SW480 (cell line): ENCODE results near the gene CLIC3.

Experiments used
- DNase-seq: peaks from one replicate; pipeline ENCODE4 v3.0.0-alpha.2; 2016; ENCODE audit warnings: low spot score

The CLIC3 gene

DNA sequence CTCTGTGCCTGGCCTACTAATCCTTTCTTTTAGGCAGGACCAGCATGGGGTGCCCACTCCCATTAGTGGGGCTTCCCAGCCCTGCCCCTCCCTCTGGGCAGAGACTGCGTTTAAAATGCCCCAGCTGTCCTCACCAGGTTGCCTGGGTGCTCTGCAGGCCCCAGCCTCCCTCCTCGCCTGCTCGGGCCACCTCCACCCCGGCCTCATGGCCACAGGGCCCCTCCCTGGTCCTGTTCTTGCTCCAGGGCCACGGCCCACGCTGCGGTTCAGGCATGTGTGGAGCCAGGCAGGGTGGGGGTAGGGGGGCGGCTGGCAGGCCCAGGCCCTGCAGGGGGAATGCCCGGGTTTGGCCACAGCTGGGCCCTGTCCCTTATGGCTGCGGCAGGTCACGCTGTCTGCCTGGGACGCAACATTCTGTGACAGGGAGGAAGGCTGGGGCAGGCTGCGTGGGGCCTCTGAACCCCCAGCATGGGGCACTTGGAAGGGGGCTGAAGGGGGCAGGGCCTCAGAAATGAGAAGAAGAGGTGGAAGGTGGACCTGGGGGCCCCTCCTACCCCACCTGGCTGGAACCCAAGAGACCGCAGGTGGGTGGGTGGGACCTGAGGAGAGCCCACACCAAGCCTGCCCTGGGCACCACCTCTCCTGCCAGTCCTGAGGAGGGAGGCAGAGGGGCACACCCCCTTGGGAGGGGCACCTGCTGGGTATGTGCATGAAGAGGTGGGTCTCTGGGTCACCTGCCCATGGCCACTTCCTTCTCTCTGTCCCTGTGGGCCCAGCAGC, 44.6 kb downstream of the CLIC3 start, which contains the start of gene LCN12:
LCN12 (plus strand) TSS at position 733 of the 780 bp plus-strand sequence. CDS start 55 bp downstream, outside the sequence.
- no peak for DNase-seq

DNA sequence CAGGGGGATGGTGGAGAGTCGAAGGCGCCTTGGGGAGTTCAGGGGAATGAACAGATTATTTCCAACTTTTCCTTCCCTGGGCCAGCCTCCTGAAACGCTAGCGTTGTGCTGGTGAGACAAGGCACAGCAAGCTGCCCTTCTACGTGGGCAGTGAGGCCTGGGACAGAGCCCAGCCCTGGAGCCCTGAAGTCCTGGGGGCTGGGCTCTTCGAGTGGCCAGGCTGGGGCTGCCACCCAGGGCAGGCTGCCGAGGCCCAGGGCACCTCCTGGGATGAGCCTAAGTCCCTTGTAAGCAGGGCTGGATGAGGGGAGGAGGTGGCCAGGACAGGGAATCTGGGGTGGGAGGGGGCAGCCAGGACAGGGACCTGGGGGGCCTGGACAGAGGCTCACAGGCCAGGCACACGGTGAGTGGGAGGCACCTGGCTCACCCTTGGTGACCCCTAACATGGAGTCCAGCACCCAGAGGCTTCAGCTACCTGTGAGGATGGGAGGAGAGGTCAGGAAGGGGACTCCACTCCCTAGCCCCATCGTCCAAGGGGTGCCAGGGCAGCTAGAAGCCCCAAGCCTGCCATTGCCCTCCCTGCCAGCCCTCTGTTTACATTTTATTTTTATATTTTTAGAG, 45.6 kb downstream of the CLIC3 start:
- DNase-seq: no peak

DNA sequence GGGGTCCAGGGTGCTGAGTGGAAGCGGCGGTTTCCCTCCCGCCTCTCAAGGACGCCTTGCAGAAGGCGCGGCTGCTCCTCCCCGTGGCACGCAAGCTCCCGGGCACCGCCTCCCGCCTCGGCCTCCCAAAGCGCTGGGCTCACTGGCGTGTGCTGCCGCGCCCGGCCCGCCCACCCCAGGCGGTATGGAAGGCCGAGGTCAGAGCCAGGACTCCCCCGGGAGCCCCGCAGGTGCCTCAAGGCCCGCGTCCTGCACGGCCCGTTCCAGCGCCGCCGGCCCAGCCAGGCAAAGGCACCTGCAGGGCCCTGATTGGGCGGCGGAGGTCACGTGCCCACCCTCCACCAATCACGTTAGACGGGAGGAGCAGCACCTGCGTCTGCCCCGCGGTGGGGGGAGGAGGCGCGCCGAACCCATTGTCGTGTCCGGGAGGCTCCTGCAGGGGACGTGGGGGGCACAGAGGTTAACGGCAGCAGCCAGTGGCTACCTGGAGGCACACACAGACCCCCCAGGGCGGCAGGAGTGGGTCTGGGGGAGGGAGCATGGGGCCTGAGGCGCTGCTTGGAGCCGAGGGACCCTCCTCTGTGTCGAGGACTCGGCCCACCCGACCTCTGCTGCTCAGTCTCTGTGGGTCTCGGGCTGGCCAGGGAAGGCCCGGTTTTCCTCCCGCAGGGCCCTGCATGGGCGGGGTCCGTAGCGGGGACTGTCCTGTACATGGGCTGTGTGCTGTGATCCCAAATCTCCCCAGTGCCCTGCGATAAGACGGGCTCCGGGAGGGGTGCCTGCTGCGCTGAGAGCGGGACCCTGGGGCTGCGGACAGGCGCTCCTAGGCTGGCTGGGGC, 46.3 kb downstream of the CLIC3 start:
- peak; percentile 95 for DNase-seq

- no peak for DNase-seq
These were observed 47.0 kb downstream of the CLIC3 start for GRCh38 chr9:136949239-136949816.

DNA sequence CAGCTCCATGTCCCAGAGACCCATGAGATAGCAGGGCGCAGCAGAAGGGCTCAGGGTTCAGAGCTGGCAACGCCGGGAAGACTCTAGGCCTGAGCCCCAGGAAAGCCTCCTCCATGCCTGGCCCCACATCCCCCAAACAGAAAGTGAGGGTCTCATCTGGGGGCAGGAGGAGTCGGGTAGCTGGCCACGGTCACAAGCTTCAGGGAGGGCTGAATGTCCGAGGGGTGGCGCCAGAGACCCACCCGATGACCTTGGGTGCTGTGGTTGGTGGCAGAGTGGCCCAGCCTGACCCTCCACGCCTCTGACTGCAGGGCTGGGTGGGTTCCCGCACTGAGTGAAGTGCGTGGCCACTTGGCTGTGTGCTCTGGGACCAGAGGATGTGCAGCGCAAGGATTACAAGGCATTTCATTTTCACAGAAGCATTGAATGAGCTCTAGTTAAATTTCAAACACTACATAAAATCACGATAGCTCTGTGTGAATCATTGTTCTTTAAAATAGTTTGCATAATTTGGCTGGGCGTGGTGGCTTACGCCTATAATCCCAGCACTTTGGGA, 48.3 kb downstream of the CLIC3 start:
- peak; percentile 68 for DNase-seq

DNA sequence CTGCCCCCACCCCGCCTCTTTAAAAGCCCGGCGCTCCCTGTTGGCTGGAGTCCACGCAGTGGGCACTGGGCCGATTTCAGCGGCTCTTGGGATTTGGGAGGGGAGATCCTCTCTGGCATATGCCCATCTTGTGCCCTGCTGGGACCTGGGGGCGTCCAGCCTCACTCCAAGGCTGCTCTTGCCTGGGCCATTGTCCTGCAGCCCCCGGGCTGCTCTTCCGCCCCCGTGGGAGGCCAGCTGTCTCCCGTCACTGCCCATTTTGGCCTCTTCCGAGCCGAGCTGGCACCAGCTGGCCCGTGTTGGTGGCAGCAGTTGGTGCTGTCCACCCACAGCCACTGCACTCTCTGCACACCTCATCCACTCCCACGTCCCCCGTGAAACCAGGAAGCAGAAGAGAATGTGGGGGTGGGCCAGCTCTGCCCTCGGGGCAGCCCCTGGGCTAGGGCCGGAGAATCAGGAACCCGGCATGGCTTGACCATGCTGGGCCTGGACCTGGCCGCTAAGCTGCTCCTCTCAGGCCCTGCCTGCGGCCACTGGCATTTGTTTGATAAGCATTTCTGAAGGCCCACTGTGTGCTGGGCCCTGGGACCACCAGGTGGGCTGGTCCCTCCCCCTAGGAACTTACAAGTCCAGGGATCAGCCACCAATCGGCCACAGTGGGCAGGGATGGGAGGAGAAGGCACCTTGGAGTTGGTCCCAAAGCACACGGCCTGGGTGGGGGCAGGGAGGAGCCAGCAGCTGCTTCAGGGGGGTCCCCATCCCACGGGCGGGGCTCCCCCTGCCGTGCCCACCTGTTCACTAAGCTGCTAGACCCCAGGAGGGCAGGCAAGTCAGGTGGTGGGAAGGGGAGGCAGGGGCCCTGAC, 49.1 kb downstream of the CLIC3 start:
- DNase-seq: no peak

- no peak for DNase-seq
These were observed 49.9 kb downstream of the CLIC3 start for GRCh38 chr9:136946228-136947027.

- DNase-seq: no peak
These were observed 50.8 kb downstream of the CLIC3 start for GRCh38 chr9:136945333-136946227.
